Stomach smooth muscle (tissue), 2 donors: ENCODE results near the gene AOC3.

Source experiments
- H3K27ac ChIP-seq: one replicate; pipeline ENCODE4 v1.7.0; 2013; ENCODE audit warnings: mild to moderate bottlenecking, low read length, inconsistent platforms
- H3K27me3 ChIP-seq, 2 donors: one replicate each; pipeline ENCODE4 v1.7.0; 2013; ENCODE audit warnings: low read length in 2 of 2; ENCODE audit not compliant: insufficient read depth in 2 of 2, control insufficient read depth in 1 of 2
- H3K36me3 ChIP-seq, 2 donors: one replicate each; pipeline ENCODE4 v1.7.0; 2013; ENCODE audit warnings: low read length in 2 of 2; ENCODE audit not compliant: control insufficient read depth in 2 of 2, insufficient read depth in 2 of 2
- H3K4me1 ChIP-seq: one replicate; pipeline ENCODE4 v1.7.0; 2013; ENCODE audit warnings: low read length; ENCODE audit not compliant: control insufficient read depth, insufficient read depth
- H3K4me3 ChIP-seq, 2 donors: one replicate each; pipeline ENCODE4 v1.7.0; 2013; ENCODE audit warnings: low read length in 2 of 2
- H3K9ac ChIP-seq, 2 donors: one replicate each; pipeline ENCODE4 v1.7.0; 2013; ENCODE audit warnings: low read length in 2 of 2, mild to moderate bottlenecking in 1 of 2
- H3K9me3 ChIP-seq, 2 donors: one replicate each; pipeline ENCODE4 v1.7.0; 2013; ENCODE audit warnings: low read length in 2 of 2; ENCODE audit not compliant: control insufficient read depth in 2 of 2
- donor health status: healthy.
- donor health status: Pancreatic carcinoma.

The AOC3 gene

GRCh38 chr17:42850954-42851353 lies at the start of gene AOC3:
TSS of gene AOC3 (plus strand) at chr17:42851199. CDS start at chr17:42851344, 145 bp downstream.
- peaks cover 8 to 11% of the 10 kb centered on the region in 2 donors for H3K36me3 ChIP-seq
- peaks cover 42% of the 10 kb centered on the region for H3K4me1 ChIP-seq
- peak within 1 kb of the TSS; percentile 89 to 93 for H3K4me3 ChIP-seq
- no peaks in the 10 kb centered on the region for H3K27me3 ChIP-seq
- no peaks in the 10 kb centered on the region for H3K9me3 ChIP-seq
- H3K27ac ChIP-seq: peak within 1 kb of the TSS; percentile 98
- peak within 1 kb of the TSS; percentile 86 to 91 for H3K9ac ChIP-seq

- H3K27me3 ChIP-seq: no peaks in the 10 kb centered on the region
- H3K27ac ChIP-seq: no peak overlapping the region
- no peaks in the 10 kb centered on the region for H3K36me3 ChIP-seq
- no peak overlapping the region for H3K4me3 ChIP-seq
- no peak overlapping the region for H3K9ac ChIP-seq
- peaks cover 21% of the 10 kb centered on the region for H3K4me1 ChIP-seq
- H3K9me3 ChIP-seq: no peaks in the 10 kb centered on the region
Observed at GRCh38 chr17:42803074-42803883, 47.7 kb upstream of the AOC3 start.

- Histone ChIP-seq H3K9ac (no peak overlapping the region), H3K9me3 (no peaks in the 10 kb centered on the region), H3K27me3 (no peaks in the 10 kb centered on the region), H3K27ac (peak overlapping the region; percentile 50), H3K4me1 (peaks cover 24% of the 10 kb centered on the region), H3K36me3 (no peaks in the 10 kb centered on the region), H3K4me3 (no peak overlapping the region)
Observed at GRCh38 chr17:42804918-42805367, 46.1 kb upstream of the AOC3 start.

- Histone ChIP-seq H3K4me1 (peaks cover 24% of the 10 kb centered on the region), H3K27me3 (no peaks in the 10 kb centered on the region), H3K9ac (no peak overlapping the region), H3K36me3 (peaks cover 5 to 9% of the 10 kb centered on the region in 2 donors), H3K4me3 (no peak overlapping the region), H3K27ac (peak overlapping the region; percentile 46), H3K9me3 (no peaks in the 10 kb centered on the region)
Observed at GRCh38 chr17:42806249-42806648, 44.8 kb upstream of the AOC3 start.

GRCh38 chr17:42809250-42809649 lies 41.7 kb upstream of the AOC3 start:
- Histone ChIP-seq H3K4me1 (peaks cover 26% of the 10 kb centered on the region), H3K4me3 (no peak overlapping the region), H3K36me3 (peaks cover 10 to 22% of the 10 kb centered on the region in 2 donors), H3K27ac (peak overlapping the region; percentile 60), H3K27me3 (no peaks in the 10 kb centered on the region), H3K9ac (no peak overlapping the region), H3K9me3 (no peaks in the 10 kb centered on the region)

GRCh38 chr17:42814633-42815399 lies 36.2 kb upstream of the AOC3 start:
- Histone ChIP-seq H3K36me3 (peaks cover 41 to 43% of the 10 kb centered on the region in 2 donors), H3K27ac (peak overlapping the region; percentile 53), H3K27me3 (no peaks in the 10 kb centered on the region)

GRCh38 chr17:42817866-42818265 lies 33.1 kb upstream of the AOC3 start:
- H3K4me3 ChIP-seq: peak overlapping the region in 1 of 2 donors; percentile 29
- peak overlapping the region; percentile 14 to 49 for H3K9ac ChIP-seq
- H3K27me3 ChIP-seq: no peaks in the 10 kb centered on the region
- H3K27ac ChIP-seq: peak overlapping the region; percentile 89
- H3K36me3 ChIP-seq: peaks cover 41 to 45% of the 10 kb centered on the region in 2 donors
- no peaks in the 10 kb centered on the region for H3K9me3 ChIP-seq
- peaks cover 37% of the 10 kb centered on the region for H3K4me1 ChIP-seq

More at GRCh38 chr17:42814633-42815399, 36.2 kb upstream of the AOC3 start:
- no peak overlapping the region for H3K9ac ChIP-seq
- no peaks in the 10 kb centered on the region for H3K9me3 ChIP-seq
- H3K4me3 ChIP-seq: peak overlapping the region in 1 of 2 donors; percentile 23
- peaks cover 37% of the 10 kb centered on the region for H3K4me1 ChIP-seq

GRCh38 chr17:42818379-42818778 lies 32.6 kb upstream of the AOC3 start:
- H3K27me3 ChIP-seq: no peaks in the 10 kb centered on the region
- H3K9me3 ChIP-seq: no peaks in the 10 kb centered on the region
- peaks cover 41 to 45% of the 10 kb centered on the region in 2 donors for H3K36me3 ChIP-seq
- H3K4me3 ChIP-seq: no peak overlapping the region
- H3K4me1 ChIP-seq: peaks cover 41% of the 10 kb centered on the region
- H3K27ac ChIP-seq: peak overlapping the region; percentile 89
- peak overlapping the region in 1 of 2 donors; percentile 49 for H3K9ac ChIP-seq

- H3K36me3 ChIP-seq: peaks cover 33 to 43% of the 10 kb centered on the region in 2 donors
- no peak overlapping the region for H3K27ac ChIP-seq
- H3K4me1 ChIP-seq: peaks cover 39% of the 10 kb centered on the region
Observed at GRCh38 chr17:42819939-42820535, 31.0 kb upstream of the AOC3 start.

GRCh38 chr17:42821176-42821575 lies 29.8 kb upstream of the AOC3 start:
- no peak overlapping the region for H3K9ac ChIP-seq
- no peaks in the 10 kb centered on the region for H3K9me3 ChIP-seq
- peaks cover 30% of the 10 kb centered on the region for H3K4me1 ChIP-seq
- H3K36me3 ChIP-seq: peaks cover 24 to 37% of the 10 kb centered on the region in 2 donors
- H3K27ac ChIP-seq: no peak overlapping the region
- H3K27me3 ChIP-seq: no peaks in the 10 kb centered on the region
- H3K4me3 ChIP-seq: no peak overlapping the region

More at GRCh38 chr17:42819939-42820535, 31.0 kb upstream of the AOC3 start:
- H3K9me3 ChIP-seq: no peaks in the 10 kb centered on the region
- no peak overlapping the region for H3K4me3 ChIP-seq
- H3K27me3 ChIP-seq: no peaks in the 10 kb centered on the region
- H3K9ac ChIP-seq: no peak overlapping the region
